ENCODE measurements around the gene ACTN4.
"Not testable (repeated sequence)": the region's sequence is repeated elsewhere in the genome, so short reads cannot be mapped to it uniquely, and the experiment has no call there.

GRCh38 chr19:38770949-38771275 is 123.5 kb downstream of the ACTN4 start:
- TF ChIP-seq POLR2A, CTCF (IDR thresholded peaks at IDR 0.05): not testable (repeated sequence)

Data from heart left ventricle (tissue), 13 donors.